Fibroblast of the aortic adventitia (primary cell): Measurements from ENCODE around the gene SEMA4A. TPM values are rescaled to one million over a fixed set of nuclear protein-coding genes. Genes with fewer than 3 reads are reported as not detected.

Source experiments
- DNase-seq: peaks from one replicate; pipeline ENCODE4 v3.0.0-alpha.2; 2010; ENCODE audit warnings: low read depth
- H3K4me3 ChIP-seq: 2 replicates; pipeline ENCODE4 v1.5.1; 2011; ENCODE audit warnings: low read depth, mild to moderate bottlenecking, control low read depth, low read length, moderate library complexity
- total RNA-seq: library from RNA; depleted of rRNA; stranded (reverse); fragments of >200 nt; gene quantifications from 2 replicates; pipeline ENCODE4 v1.2.3, GENCODE V29; 2012; ENCODE audit warnings: low replicate concordance
- TF ChIP-seq, protein P1 (sequence below): IDR thresholded peaks from 2 replicates; pipeline ENCODE4 v1.5.1; 2011; ENCODE audit warnings: mild to moderate bottlenecking, low read length, control low read depth, inconsistent platforms; ENCODE audit not compliant: insufficient read depth

SEMA4A gene
- total RNA-seq, 1 donor = 1.4 TPM

DNA sequence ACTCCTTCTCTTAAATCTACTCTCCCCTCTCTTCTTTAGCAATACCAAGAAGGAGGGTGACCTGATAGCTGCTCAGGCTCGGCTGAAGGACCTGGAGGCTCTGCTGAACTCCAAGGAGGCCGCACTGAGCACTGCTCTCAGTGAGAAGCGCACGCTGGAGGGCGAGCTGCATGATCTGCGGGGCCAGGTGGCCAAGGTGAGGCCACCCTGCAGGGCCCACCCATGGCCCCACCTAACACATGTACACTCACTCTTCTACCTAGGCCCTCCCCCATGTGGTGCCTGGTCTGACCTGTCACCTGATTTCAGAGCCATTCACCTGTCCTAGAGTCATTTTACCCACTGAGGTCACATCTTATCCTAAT, 22.8 kb upstream of the SEMA4A start:
- no peak overlapping the region for H3K4me3 ChIP-seq
- no peak for DNase-seq
- TF ChIP-seq, protein P1, sequence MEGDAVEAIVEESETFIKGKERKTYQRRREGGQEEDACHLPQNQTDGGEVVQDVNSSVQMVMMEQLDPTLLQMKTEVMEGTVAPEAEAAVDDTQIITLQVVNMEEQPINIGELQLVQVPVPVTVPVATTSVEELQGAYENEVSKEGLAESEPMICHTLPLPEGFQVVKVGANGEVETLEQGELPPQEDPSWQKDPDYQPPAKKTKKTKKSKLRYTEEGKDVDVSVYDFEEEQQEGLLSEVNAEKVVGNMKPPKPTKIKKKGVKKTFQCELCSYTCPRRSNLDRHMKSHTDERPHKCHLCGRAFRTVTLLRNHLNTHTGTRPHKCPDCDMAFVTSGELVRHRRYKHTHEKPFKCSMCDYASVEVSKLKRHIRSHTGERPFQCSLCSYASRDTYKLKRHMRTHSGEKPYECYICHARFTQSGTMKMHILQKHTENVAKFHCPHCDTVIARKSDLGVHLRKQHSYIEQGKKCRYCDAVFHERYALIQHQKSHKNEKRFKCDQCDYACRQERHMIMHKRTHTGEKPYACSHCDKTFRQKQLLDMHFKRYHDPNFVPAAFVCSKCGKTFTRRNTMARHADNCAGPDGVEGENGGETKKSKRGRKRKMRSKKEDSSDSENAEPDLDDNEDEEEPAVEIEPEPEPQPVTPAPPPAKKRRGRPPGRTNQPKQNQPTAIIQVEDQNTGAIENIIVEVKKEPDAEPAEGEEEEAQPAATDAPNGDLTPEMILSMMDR = no peak

DNA sequence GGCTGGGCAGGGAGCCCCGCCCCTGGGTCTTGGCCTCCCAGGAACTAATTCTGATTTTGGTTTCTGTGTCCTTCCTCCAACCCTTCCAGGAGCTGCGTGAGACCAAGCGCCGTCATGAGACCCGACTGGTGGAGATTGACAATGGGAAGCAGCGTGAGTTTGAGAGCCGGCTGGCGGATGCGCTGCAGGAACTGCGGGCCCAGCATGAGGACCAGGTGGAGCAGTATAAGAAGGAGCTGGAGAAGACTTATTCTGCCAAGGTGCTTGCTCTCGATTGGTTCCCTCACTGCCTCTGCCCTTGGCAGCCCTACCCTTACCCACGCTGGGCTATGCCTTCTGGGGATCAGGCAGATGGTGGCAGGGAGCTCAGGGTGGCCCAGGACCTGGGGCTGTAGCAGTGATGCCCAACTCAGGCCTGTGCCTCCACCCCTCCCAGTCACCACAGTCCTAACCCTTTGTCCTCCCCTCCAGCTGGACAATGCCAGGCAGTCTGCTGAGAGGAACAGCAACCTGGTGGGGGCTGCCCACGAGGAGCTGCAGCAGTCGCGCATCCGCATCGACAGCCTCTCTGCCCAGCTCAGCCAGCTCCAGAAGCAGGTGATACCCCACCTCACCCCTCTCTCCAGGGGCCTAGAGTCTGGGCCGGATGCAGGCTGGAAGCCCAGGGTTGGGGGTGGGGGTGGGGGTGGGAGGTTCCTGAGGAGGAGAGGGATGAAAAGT, 18.5 kb upstream of the SEMA4A start:
- H3K4me3 ChIP-seq = no peak overlapping the region
- TF ChIP-seq, protein P1 = no peak
- no peak for DNase-seq

DNA sequence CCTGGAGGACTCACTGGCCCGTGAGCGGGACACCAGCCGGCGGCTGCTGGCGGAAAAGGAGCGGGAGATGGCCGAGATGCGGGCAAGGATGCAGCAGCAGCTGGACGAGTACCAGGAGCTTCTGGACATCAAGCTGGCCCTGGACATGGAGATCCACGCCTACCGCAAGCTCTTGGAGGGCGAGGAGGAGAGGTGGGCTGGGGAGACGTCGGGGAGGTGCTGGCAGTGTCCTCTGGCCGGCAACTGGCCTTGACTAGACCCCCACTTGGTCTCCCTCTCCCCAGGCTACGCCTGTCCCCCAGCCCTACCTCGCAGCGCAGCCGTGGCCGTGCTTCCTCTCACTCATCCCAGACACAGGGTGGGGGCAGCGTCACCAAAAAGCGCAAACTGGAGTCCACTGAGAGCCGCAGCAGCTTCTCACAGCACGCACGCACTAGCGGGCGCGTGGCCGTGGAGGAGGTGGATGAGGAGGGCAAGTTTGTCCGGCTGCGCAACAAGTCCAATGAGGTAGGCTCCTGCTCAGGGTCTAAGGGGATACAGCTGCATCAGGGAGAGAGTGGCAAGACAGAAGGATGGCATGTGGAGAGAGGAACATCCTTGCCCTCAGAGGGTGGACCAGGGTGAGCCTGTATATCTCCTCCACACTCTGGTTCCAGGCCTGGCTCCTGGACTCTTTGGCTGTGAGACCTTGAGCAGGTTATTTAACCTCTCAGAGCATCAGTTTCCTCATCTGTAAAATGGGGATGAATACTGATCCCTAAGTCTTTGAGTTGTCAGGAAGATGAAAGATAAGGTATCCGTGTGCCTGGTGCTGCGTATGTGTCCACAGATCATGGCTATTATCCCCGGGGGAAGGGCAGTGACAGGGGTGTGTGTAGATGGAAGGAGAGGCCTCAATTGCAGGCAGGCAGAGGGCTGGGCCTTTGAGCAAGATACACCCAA, 17.2 kb upstream of the SEMA4A start:
- TF ChIP-seq, protein P1 = no peak
- H3K4me3 ChIP-seq = no peak overlapping the region
- no peak for DNase-seq

DNA sequence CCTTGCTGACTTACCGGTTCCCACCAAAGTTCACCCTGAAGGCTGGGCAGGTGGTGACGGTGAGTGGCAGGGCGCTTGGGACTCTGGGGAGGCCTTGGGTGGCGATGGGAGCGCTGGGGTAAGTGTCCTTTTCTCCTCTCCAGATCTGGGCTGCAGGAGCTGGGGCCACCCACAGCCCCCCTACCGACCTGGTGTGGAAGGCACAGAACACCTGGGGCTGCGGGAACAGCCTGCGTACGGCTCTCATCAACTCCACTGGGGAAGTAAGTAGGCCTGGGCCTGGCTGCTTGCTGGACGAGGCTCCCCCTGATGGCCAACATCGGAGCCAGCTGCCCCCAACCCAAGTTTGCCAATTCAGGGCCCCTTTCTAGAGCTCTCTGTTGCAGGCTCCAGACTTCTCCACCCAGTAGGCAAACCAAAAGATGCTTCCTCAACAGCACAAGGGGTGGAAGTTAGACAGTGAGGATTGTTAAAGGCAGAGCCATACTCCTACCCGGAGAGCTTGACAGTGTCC, 16.4 kb upstream of the SEMA4A start:
- no peak overlapping the region for H3K4me3 ChIP-seq
- TF ChIP-seq, protein P1 = peak; percentile 18
- no peak for DNase-seq

DNA sequence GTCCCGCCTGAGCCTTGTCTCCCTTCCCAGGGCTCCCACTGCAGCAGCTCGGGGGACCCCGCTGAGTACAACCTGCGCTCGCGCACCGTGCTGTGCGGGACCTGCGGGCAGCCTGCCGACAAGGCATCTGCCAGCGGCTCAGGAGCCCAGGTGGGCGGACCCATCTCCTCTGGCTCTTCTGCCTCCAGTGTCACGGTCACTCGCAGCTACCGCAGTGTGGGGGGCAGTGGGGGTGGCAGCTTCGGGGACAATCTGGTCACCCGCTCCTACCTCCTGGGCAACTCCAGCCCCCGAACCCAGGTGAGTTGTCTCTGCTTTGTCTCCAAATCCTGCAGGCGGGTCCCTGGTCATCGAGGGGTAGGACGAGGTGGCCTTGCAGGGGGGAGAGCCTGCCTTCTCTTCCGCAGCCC, 14.9 kb upstream of the SEMA4A start:
- TF ChIP-seq, protein P1 = no peak
- H3K4me3 ChIP-seq = no peak overlapping the region
- no peak for DNase-seq

DNA sequence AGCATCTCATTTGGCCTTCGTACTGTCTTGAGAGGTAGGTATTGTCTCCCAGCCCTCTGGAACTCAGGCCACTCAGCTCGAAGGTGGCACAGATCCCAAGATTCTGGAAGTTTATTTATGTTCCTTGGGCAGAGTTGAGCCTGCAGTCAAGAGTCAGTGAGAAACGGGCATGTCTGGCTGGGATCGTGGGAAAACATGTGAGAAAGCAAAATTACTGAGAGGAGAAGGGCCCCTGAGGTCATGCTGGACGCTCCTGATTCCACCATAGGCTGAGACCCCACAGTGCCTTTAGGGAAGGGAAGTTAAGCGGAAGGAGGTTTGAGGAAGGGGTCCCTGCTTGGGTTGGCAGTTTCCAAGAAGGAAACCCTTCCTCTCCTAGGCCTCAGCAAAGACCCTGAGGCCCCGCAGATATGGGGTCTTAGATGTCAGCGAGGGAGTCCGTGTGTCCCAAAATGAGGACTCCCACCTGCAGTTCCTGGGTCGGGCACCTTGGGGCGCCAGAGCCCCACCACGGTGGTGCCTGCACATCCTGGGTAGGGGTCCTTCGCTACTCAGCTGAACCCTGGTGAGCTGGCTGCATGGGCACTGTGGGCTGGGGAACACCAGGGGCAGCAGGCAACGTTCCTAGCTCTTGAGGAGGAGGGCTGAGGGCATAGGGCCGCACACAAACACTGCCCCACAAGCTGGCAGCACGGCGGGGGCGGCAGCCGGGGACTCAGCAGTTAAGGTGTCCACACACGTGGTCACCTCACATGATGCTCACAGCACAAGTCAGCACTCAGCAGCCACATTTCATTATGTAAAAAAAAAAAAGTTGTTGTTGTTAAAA, 12.3 kb upstream of the SEMA4A start:
- H3K4me3 ChIP-seq = no peak overlapping the region
- DNase-seq = peak; percentile 59

More for the DNA sequence above, 12.3 kb upstream of the SEMA4A start:
- TF ChIP-seq, protein P1 = peak; percentile 64
